H1 (cell line): ENCODE results near the gene WNK2. TPM values are rescaled to one million over a fixed set of nuclear protein-coding genes. Genes with fewer than 3 reads are reported as not detected.
A peak's percentile ranks its signal among the peaks of the same experiment; 100 is the strongest.

ENCODE experiments used
- CTCF ChIA-PET: fragments of 300-600 bp; sonication (Branson Sonifier 250); formaldehyde crosslinking; loops from one replicate; lab custom pipeline; 2021; ENCODE audit not compliant: partially characterized antibody; lab: Charles Lee
- POLR2A ChIA-PET: fragments of 300-600 bp; sonication (Branson Sonifier 250); formaldehyde crosslinking; loops from one replicate; lab custom pipeline; 2021; ENCODE audit warnings: inconsistent platforms; ENCODE audit not compliant: partially characterized antibody; lab: Charles Lee
- DNase-seq, 2 experiments: peaks; one replicate each; pipeline versions ENCODE4 v3.0.0 to v3.0.0-alpha.2; 2010 to 2022; ENCODE audit warnings: low spot score in 2 of 2, low read depth in 1 of 2, mixed read lengths in 1 of 2
- FAIRE-seq: peaks from 2 replicates; lab custom pipeline; 2011; peaks lifted over from hg19 to GRCh38; lab: Jason Lieb, UNC
- H2AFZ ChIP-seq: 2 replicates; pipeline ENCODE4 v1.8.1; 2012; ENCODE audit warnings: low read length, inconsistent platforms
- H2AK5ac ChIP-seq: 2 replicates; pipeline ENCODE4 v1.6.1; 2013; ENCODE audit warnings: low read depth, low read length
- H2BK120ac ChIP-seq: replicated peaks from 2 replicates; pipeline ENCODE3; 2013; ENCODE audit warnings: low read depth, low read length, inconsistent platforms
- H2BK12ac ChIP-seq: 2 replicates; pipeline ENCODE4 v1.6.1; 2013; ENCODE audit warnings: low read depth, low read length
- H2BK15ac ChIP-seq: 2 replicates; pipeline ENCODE4 v1.6.1; 2013; ENCODE audit warnings: low read length
- H2BK20ac ChIP-seq: 2 replicates; pipeline ENCODE4 v1.6.1; 2013; ENCODE audit warnings: low read length
- H2BK5ac ChIP-seq: 2 replicates; pipeline ENCODE4 v1.6.1; 2013; ENCODE audit warnings: low read depth, low read length
- H3K14ac ChIP-seq: 2 replicates; pipeline ENCODE4 v1.6.1; 2013; ENCODE audit warnings: inconsistent platforms; ENCODE audit not compliant: insufficient read length
- H3K18ac ChIP-seq: 2 replicates; pipeline ENCODE4 v1.6.1; 2013; ENCODE audit warnings: low read length; ENCODE audit errors: extremely low read depth
- H3K23ac ChIP-seq: 2 replicates; pipeline ENCODE4 v1.6.1; 2013; ENCODE audit warnings: inconsistent platforms; ENCODE audit not compliant: insufficient read length
- H3K23me2 ChIP-seq: 2 replicates; pipeline ENCODE4 v1.6.1; 2013; ENCODE audit warnings: low read depth, low read length
- H3K27ac ChIP-seq: 2 replicates; pipeline ENCODE4 v1.6.1; 2011; ENCODE audit warnings: low read depth, low read length, inconsistent platforms
- H3K27me3 ChIP-seq, 4 experiments: replicated peaks in 1 of 4; 1 replicate in 1 of 4; 2 replicates in 3 of 4; pipeline versions ENCODE4 v1.6.1 to v1.8.1; 2011 to 2013; ENCODE audit warnings: low read length in 3 of 4, mild to moderate bottlenecking in 3 of 4, inconsistent platforms in 2 of 4, mixed read lengths in 2 of 4, moderate library complexity in 1 of 4; ENCODE audit not compliant: control insufficient read depth in 3 of 4, insufficient read depth in 3 of 4; ENCODE audit errors: extremely low read depth in 1 of 4
- H3K36me3 ChIP-seq, 4 experiments: 2 replicates each; pipeline versions ENCODE4 v1.6.1 to v1.8.1; 2011 to 2013; ENCODE audit warnings: mild to moderate bottlenecking in 4 of 4, low read length in 3 of 4, moderate library complexity in 2 of 4, control low read depth in 1 of 4, inconsistent platforms in 1 of 4; ENCODE audit not compliant: insufficient read depth in 4 of 4, control insufficient read depth in 2 of 4
- H3K4ac ChIP-seq: replicated peaks from 2 replicates; pipeline ENCODE3; 2013; ENCODE audit warnings: low read length, low read depth, mixed read lengths, inconsistent platforms; ENCODE audit not compliant: insufficient read length
- H3K4me1 ChIP-seq, 4 experiments: replicated peaks in 1 of 4; 1 replicate in 1 of 4; 2 replicates in 3 of 4; pipeline versions ENCODE4 v1.6.1 to v1.8.1; 2011 to 2013; ENCODE audit warnings: low read length in 3 of 4, inconsistent platforms in 2 of 4, mixed read lengths in 1 of 4; ENCODE audit not compliant: insufficient read depth in 4 of 4, control insufficient read depth in 3 of 4
- H3K4me2 ChIP-seq, 2 experiments: 2 replicates each; pipeline versions ENCODE4 v1.6.1 to v1.8.1; 2011 to 2013; ENCODE audit warnings: low read depth in 2 of 2, low read length in 2 of 2, control low read depth in 1 of 2, inconsistent platforms in 1 of 2, mild to moderate bottlenecking in 1 of 2; ENCODE audit not compliant: insufficient read depth in 1 of 2
- H3K4me3 ChIP-seq, 4 experiments: fragments of 200-600, 300-600 bp in 1 of 4; sonication (generic), shearing (Covaris generic), sonication (Bioruptor Twin) in 1 of 4; 2 replicates each; pipeline versions ENCODE4 v1.5.1 to v1.8.1; 2011 to 2016; ENCODE audit warnings: low read length in 4 of 4, low read depth in 3 of 4, control low read depth in 2 of 4, inconsistent platforms in 2 of 4, mild to moderate bottlenecking in 2 of 4, mixed read lengths in 1 of 4, moderate library complexity in 1 of 4; ENCODE audit not compliant: insufficient read depth in 2 of 4; ENCODE audit errors: extremely low read depth in 1 of 4
- H3K56ac ChIP-seq: replicated peaks from 2 replicates; pipeline ENCODE3; 2013; ENCODE audit warnings: low read depth, mild to moderate bottlenecking, mixed read lengths, low read length, inconsistent platforms; ENCODE audit not compliant: insufficient read length
- H3K79me1 ChIP-seq: 2 replicates; pipeline ENCODE4 v1.6.1; 2013; ENCODE audit warnings: low read depth, low read length, control low read depth
- H3K79me2 ChIP-seq, 2 experiments: 2 replicates each; pipeline versions ENCODE4 v1.6.1 to v1.8.1; 2012 to 2013; ENCODE audit warnings: low read length in 2 of 2, mild to moderate bottlenecking in 2 of 2, inconsistent platforms in 1 of 2; ENCODE audit not compliant: insufficient read depth in 2 of 2, control insufficient read depth in 1 of 2
- H3K9ac ChIP-seq, 4 experiments: replicated peaks in 1 of 4; 1 replicate in 1 of 4; 2 replicates in 3 of 4; pipeline versions ENCODE4 v1.6.1 to v1.8.1; 2011 to 2013; ENCODE audit warnings: low read depth in 3 of 4, low read length in 3 of 4, control low read depth in 2 of 4, mild to moderate bottlenecking in 2 of 4, moderate library complexity in 2 of 4, inconsistent platforms in 1 of 4; ENCODE audit errors: extremely low read depth in 1 of 4
- H3K9me3 ChIP-seq, 2 experiments: 2 replicates each; pipeline versions ENCODE4 v1.6.1 to v1.8.1; 2012 to 2013; ENCODE audit warnings: mild to moderate bottlenecking in 2 of 2, moderate library complexity in 2 of 2, control low read depth in 1 of 2, inconsistent platforms in 1 of 2, low read depth in 1 of 2, low read length in 1 of 2, mixed read lengths in 1 of 2; ENCODE audit not compliant: insufficient read depth in 2 of 2
- H4K20me1 ChIP-seq, 2 experiments: replicated peaks in 1 of 2; 2 replicates each; pipeline versions ENCODE3 to v1.8.1; 2011 to 2013; ENCODE audit warnings: inconsistent platforms in 2 of 2, low read length in 2 of 2, mild to moderate bottlenecking in 1 of 2; ENCODE audit not compliant: insufficient read depth in 2 of 2, control insufficient read depth in 1 of 2
- H4K5ac ChIP-seq: 2 replicates; pipeline ENCODE4 v1.6.1; 2013; ENCODE audit warnings: low read length, low read depth, mixed read lengths, inconsistent platforms; ENCODE audit not compliant: insufficient read length
- H4K8ac ChIP-seq: 2 replicates; pipeline ENCODE4 v1.8.0; 2013; ENCODE audit warnings: mild to moderate bottlenecking, moderate library complexity, low read length, inconsistent platforms; ENCODE audit not compliant: insufficient read depth; ENCODE audit errors: extremely low read depth
- H4K91ac ChIP-seq: replicated peaks from 2 replicates; pipeline ENCODE3; 2013; ENCODE audit warnings: low read length, mixed read lengths, inconsistent platforms; ENCODE audit not compliant: insufficient read length
- BCL11A ChIP-seq, 2 experiments: IDR thresholded peaks; one replicate each; pipeline ENCODE4 v1.6.1; 2011; ENCODE audit warnings: low read depth in 2 of 2, low read length in 2 of 2, mild to moderate bottlenecking in 2 of 2
- BRCA1 ChIP-seq: IDR thresholded peaks from 2 replicates; pipeline ENCODE4 v1.6.1; 2012; ENCODE audit warnings: low read depth, low read length, improper control_type of control experiment
- CHD1 ChIP-seq: IDR thresholded peaks from 2 replicates; pipeline ENCODE4 v1.6.1; 2012; ENCODE audit warnings: low read depth, low read length, improper control_type of control experiment
- CTBP2 ChIP-seq: IDR thresholded peaks from 2 replicates; pipeline ENCODE4 v1.7.0; 2011; ENCODE audit warnings: borderline replicate concordance, mild to moderate bottlenecking, moderate library complexity, mixed read lengths, low read length; ENCODE audit not compliant: insufficient read depth, insufficient read length
- FOSL1 ChIP-seq: IDR thresholded peaks from 2 replicates; pipeline ENCODE4 v1.6.1; 2011; ENCODE audit warnings: mild to moderate bottlenecking, low read depth, low read length, moderate library complexity; ENCODE audit not compliant: insufficient read depth
- JUND ChIP-seq: IDR thresholded peaks from 2 replicates; pipeline ENCODE4 v1.6.1; 2011; ENCODE audit warnings: mild to moderate bottlenecking, improper control_type of control experiment, low read length
- KDM1A ChIP-seq: fragments of 200-600, 300-600 bp; sonication (generic); IDR thresholded peaks from 2 replicates; pipeline ENCODE4 v1.7.1; 2016; ENCODE audit warnings: mild to moderate bottlenecking, low read length, borderline replicate concordance
- POLR2A ChIP-seq, 2 experiments: IDR thresholded peaks; 1 replicate in 1 of 2; 2 replicates in 1 of 2; pipeline ENCODE4 v1.6.1; 2011; ENCODE audit warnings: low read depth in 2 of 2, low read length in 2 of 2, mild to moderate bottlenecking in 2 of 2; ENCODE audit errors: control extremely low read depth in 1 of 2
- SP1 ChIP-seq: IDR thresholded peaks from 2 replicates; pipeline ENCODE4 v1.6.1; 2011; ENCODE audit warnings: low read depth, low read length
- SRF ChIP-seq: IDR thresholded peaks from 2 replicates; pipeline ENCODE4 v1.6.1; 2011; ENCODE audit warnings: mild to moderate bottlenecking, low read depth, low read length, moderate library complexity
- TAF1 ChIP-seq: IDR thresholded peaks from 2 replicates; pipeline ENCODE4 v1.6.1; 2011; ENCODE audit warnings: mild to moderate bottlenecking, low read depth, low read length
- TBP ChIP-seq: IDR thresholded peaks from 2 replicates; pipeline ENCODE4 v1.6.1; 2011; ENCODE audit warnings: low read depth, low read length, improper control_type of control experiment
- TCF12 ChIP-seq: IDR thresholded peaks from 2 replicates; pipeline ENCODE4 v1.6.1; 2011; ENCODE audit warnings: low read depth, mild to moderate bottlenecking, low read length
- TEAD4 ChIP-seq: IDR thresholded peaks from 2 replicates; pipeline ENCODE4 v1.6.1; 2012; ENCODE audit warnings: low read depth, low read length, inconsistent platforms, mixed read lengths
- WGBS, 2 experiments: shearing (Covaris generic) in 1 of 2; methylation state at CpG; one replicate each; pipeline versions ENCODE4 v1.1.6 to v1.1.7; 2013 to 2015; ENCODE audit warnings: low lambda C conversion rate in 2 of 2, mixed read lengths in 2 of 2, inconsistent platforms in 1 of 2, low coverage in 1 of 2, missing lambda C conversion rate in 1 of 2; ENCODE audit not compliant: insufficient replicate concordance in 2 of 2, insufficient coverage in 1 of 2, insufficient read length in 1 of 2; ENCODE audit errors: extremely low coverage in 1 of 2, missing lambda C conversion rate in 1 of 2; 5-methylcytosine and 5-hydroxymethylcytosine counted together
- polyA plus RNA-seq, 7 experiments: library from polyadenylated mRNA; depleted of rRNA in 3 of 7; stranded (reverse) in 5 of 7; unstranded in 2 of 7; fragments of >200 nt in 5 of 7; fragments of 200-250 nt in 2 of 7; gene quantifications; 1 replicate in 5 of 7; 2 replicates in 1 of 7; 4 replicates in 1 of 7; pipeline versions ENCODE4 v1.2.1 to v1.2.3, GENCODE V29; 2011 to 2013; ENCODE audit warnings: missing spikeins in 2 of 7, mixed read lengths in 2 of 7
- total RNA-seq: library from RNA; stranded (reverse); fragmentation: NEBNext Ultra II Directional; extraction: Animal tissue kit (Norgen Biotek cat#: 25700); gene quantifications from 2 replicates; pipeline ENCODE4 v1.2.1, GENCODE V29; 2021
- TF ChIP-seq, protein P1 (sequence below): IDR thresholded peaks from 2 replicates; pipeline ENCODE4 v1.6.1; 2012; ENCODE audit warnings: inconsistent platforms

WNK2 gene
- total and polyA plus RNA-seq, 2 of the 8 experiments (the other 6 are each of a cell fraction or from before 2014, with no cell fraction given): 12.0 to 87.2 TPM

DNA sequence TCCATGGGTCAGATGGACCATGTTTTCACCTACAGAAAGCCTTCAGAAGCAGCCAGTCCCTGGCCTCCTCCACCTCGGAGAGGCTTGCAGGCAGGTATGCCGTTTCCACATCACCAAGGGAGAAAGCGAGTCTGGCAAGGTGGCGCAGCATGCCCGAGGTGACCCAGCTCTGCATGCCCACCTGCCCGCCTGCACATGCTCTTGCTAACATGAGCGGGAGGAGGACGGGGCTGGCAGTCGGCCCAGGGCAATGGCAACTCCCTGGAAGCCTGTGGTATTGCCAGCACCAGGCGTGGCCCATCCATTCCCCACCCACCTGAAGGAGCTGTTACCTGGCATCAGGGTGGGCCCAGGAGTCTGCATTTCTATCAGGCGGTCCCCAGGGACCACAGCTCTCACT lies 46.6 kb upstream of the WNK2 start:
- Histone ChIP-seq H3K9me3 (no peaks in the 10 kb centered on the region), H3K4ac (no peak overlapping the region), H4K5ac (no peak overlapping the region), H2AK5ac (no peak overlapping the region), H3K27ac (no peak overlapping the region), H3K14ac (no peak overlapping the region), H3K56ac (no peak overlapping the region), H2BK5ac (no peak overlapping the region), H3K23me2 (peaks cover 16% of the 10 kb centered on the region; the same call in 1 of the 2 replicates), H3K27me3 (peaks cover 0 to 13% (median 10%) of the 10 kb centered on the region in 4 experiments; a peak in 5 of 7 replicates), H2BK120ac (no peak overlapping the region), H3K18ac (no peak overlapping the region), H2AFZ (no peak overlapping the region), H3K79me2 (no peaks in the 10 kb centered on the region; a peak in 1 of 4 replicates), H3K36me3 (no peaks in the 10 kb centered on the region), H3K4me1 (peaks cover 0 to 20% (median 14%) of the 10 kb centered on the region in 4 experiments; a peak in 6 of 7 replicates), H3K4me3 (no peak overlapping the region), H4K91ac (peak overlapping the region; percentile 13), H2BK15ac (no peak overlapping the region), H3K9ac (no peak overlapping the region), H3K23ac (no peak overlapping the region), H4K20me1 (peaks cover 0 to 2% of the 10 kb centered on the region in 2 experiments), H3K4me2 (no peak overlapping the region), H2BK20ac (no peak overlapping the region), H4K8ac (no peak overlapping the region), H2BK12ac (peak overlapping the region; percentile 43; the same call in 1 of the 2 replicates), H3K79me1 (no peaks in the 10 kb centered on the region; the same call in 1 of the 2 replicates)
- TF ChIP-seq TAF1 (no peak), SP1 (no peak), KDM1A (no peak), BRCA1 (no peak), TCF12 (no peak), CTBP2 (no peak), CHD1 (no peak), TBP (no peak), SRF (no peak), TEAD4 (no peak), BCL11A (IDR thresholded peaks at IDR 0.05; ENCODE audit: low read depth in 2 of 2, low read length in 2 of 2) (no peak), FOSL1 (no peak), JUND (no peak), POLR2A (IDR thresholded peaks at IDR 0.05; ENCODE audit: control extremely low read depth in 1 of 2, low read depth in 2 of 2, low read length in 2 of 2) (no peak)
- TF ChIP-seq, protein P1, sequence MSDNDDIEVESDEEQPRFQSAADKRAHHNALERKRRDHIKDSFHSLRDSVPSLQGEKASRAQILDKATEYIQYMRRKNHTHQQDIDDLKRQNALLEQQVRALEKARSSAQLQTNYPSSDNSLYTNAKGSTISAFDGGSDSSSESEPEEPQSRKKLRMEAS: no peak
- ChIA-PET POLR2A (no interaction called here), CTCF (interaction anchor here (0.9 to 2.0 kb wide), 7 partner anchors 13 to 184 kb away, joined by 3 to 7 read pairs (median 3); no protein-coding TSS in a partner anchor)
- 91% methylated on average over 11 of the region's 11 CpGs; no CpG with 5 or more reads in 1 of the 2 experiments for WGBS, 2 experiments
- DNase-seq: no peak
- FAIRE-seq: no peak
